GM23338 (cell line): ENCODE results near the gene CISD1.

ENCODE experiments used
- CREB1 ChIP-seq: fragments of 250-450 bp; sonication (Bioruptor Pico); IDR thresholded peaks from 2 replicates; pipeline ENCODE4 v1.5.0; 2020; ENCODE audit warnings: low read depth, mild to moderate bottlenecking, moderate library complexity
- CTCF ChIP-seq, 2 experiments: fragments of 200-600 bp in 1 of 2; sonication (generic) in 1 of 2; conservative IDR thresholded peaks; 2 replicates each; pipeline versions ENCODE4 v1.5.1 to v1.6.1; 2016 to 2017; ENCODE audit warnings: antibody characterized with exemption in 2 of 2, low read depth in 2 of 2, mild to moderate bottlenecking in 2 of 2, moderate library complexity in 1 of 2
- ETS1 ChIP-seq: IDR thresholded peaks from 2 replicates; pipeline ENCODE4 v1.6.1; 2016; ENCODE audit warnings: antibody characterized with exemption
- EZH2 ChIP-seq: fragments of 200-600 bp; sonication (generic); IDR thresholded peaks from one replicate; pipeline ENCODE4 v1.8.0; 2017; ENCODE audit warnings: antibody characterized with exemption, mild to moderate bottlenecking, low read depth; ENCODE audit not compliant: unreplicated experiment
- EZH2phosphoT487 ChIP-seq: fragments of 200-600 bp; sonication (generic); IDR thresholded peaks from one replicate; pipeline ENCODE4 v1.8.1; 2018; ENCODE audit warnings: antibody characterized with exemption; ENCODE audit not compliant: unreplicated experiment
- JUNB ChIP-seq: IDR thresholded peaks from one replicate; pipeline ENCODE4 v1.6.1; 2016; ENCODE audit warnings: antibody characterized with exemption; ENCODE audit not compliant: unreplicated experiment
- POLR2AphosphoS5 ChIP-seq: IDR thresholded peaks from 2 replicates; pipeline ENCODE4 v1.6.1; 2016; ENCODE audit warnings: antibody characterized with exemption, low read depth
- REST ChIP-seq: IDR thresholded peaks from one replicate; pipeline ENCODE4 v1.6.1; 2018; ENCODE audit warnings: antibody characterized with exemption; ENCODE audit not compliant: unreplicated experiment
- STAT1 ChIP-seq: IDR thresholded peaks from one replicate; pipeline ENCODE4 v1.6.1; 2016; ENCODE audit warnings: antibody characterized with exemption; ENCODE audit not compliant: unreplicated experiment
- ZNF114 ChIP-seq: fragments of 250-450 bp; sonication (Bioruptor Pico); IDR thresholded peaks from 2 replicates; pipeline ENCODE4 v1.5.0; 2020; ENCODE audit warnings: mild to moderate bottlenecking, moderate library complexity
- ZNF331 ChIP-seq: fragments of 250-450 bp; sonication (Bioruptor Pico); IDR thresholded peaks from 2 replicates; pipeline ENCODE4 v1.5.0; 2020; ENCODE audit warnings: low read depth, mild to moderate bottlenecking, moderate library complexity

GRCh38 chr10:58254644-58255043 lies 14.3 kb upstream of the CISD1 start:
- TF ChIP-seq CTCF (conservative IDR thresholded peaks at IDR 0.05; ENCODE audit: low read depth in 2 of 2), result no peak
- no peak for TF ChIP-seq JUNB
- TF ChIP-seq EZH2, result no peak
- no peak for TF ChIP-seq CREB1 (CRISPR knock-in tag)
- no peak for TF ChIP-seq POLR2AphosphoS5
- TF ChIP-seq EZH2phosphoT487, result no peak
- TF ChIP-seq ZNF114 (CRISPR knock-in tag), result no peak
- no peak for TF ChIP-seq REST
- TF ChIP-seq STAT1, result no peak
- TF ChIP-seq ZNF331 (CRISPR knock-in tag), result no peak
- no peak for TF ChIP-seq ETS1
